Thyroid gland (tissue), 4 donors: ENCODE data around the gene KCNJ18.
"Not testable (repeated sequence)": the region's sequence is repeated elsewhere in the genome, so short reads cannot be mapped to it uniquely, and the experiment has no call there.

Source experiments
- POLR2A ChIP-seq, 2 donors: fragments of 450-650 bp; IDR thresholded peaks; one replicate each; pipeline ENCODE4 v1.6.1; 2017; ENCODE audit warnings: antibody characterized with exemption in 2 of 2, mild to moderate bottlenecking in 2 of 2, moderate library complexity in 1 of 2
- TF ChIP-seq, protein P1 (sequence below), 6 experiments: fragments of 200-600 bp in 3 of 6; fragments of 450-650 bp in 3 of 6; sonication (generic) in 3 of 6; IDR thresholded peaks; one replicate each; pipeline ENCODE4 v1.5.1; 2016 to 2019; ENCODE audit warnings: antibody characterized with exemption in 6 of 6, mild to moderate bottlenecking in 2 of 6, inconsistent platforms in 1 of 6, moderate library complexity in 1 of 6

DNA sequence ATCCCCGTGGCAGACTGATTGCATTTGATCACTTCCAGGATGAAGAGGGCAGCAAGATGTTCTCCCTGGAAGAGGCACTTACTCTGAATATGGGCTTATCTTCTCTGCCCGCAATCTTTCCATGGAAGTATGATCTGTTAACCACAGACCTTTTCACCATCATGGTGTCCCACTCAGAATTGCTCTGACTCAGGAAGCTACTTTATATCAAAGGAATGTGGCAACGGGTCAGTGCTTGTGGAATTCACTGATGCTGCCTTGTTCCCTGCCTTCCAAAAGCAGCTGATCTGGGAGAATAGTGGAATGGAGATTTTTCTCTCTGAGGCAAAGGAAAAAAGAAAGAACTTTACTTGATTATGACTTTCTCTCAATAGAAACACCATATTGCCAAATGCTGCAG lies 23.6 kb downstream of the KCNJ18 start:
- TF ChIP-seq, protein P1, sequence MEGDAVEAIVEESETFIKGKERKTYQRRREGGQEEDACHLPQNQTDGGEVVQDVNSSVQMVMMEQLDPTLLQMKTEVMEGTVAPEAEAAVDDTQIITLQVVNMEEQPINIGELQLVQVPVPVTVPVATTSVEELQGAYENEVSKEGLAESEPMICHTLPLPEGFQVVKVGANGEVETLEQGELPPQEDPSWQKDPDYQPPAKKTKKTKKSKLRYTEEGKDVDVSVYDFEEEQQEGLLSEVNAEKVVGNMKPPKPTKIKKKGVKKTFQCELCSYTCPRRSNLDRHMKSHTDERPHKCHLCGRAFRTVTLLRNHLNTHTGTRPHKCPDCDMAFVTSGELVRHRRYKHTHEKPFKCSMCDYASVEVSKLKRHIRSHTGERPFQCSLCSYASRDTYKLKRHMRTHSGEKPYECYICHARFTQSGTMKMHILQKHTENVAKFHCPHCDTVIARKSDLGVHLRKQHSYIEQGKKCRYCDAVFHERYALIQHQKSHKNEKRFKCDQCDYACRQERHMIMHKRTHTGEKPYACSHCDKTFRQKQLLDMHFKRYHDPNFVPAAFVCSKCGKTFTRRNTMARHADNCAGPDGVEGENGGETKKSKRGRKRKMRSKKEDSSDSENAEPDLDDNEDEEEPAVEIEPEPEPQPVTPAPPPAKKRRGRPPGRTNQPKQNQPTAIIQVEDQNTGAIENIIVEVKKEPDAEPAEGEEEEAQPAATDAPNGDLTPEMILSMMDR (IDR thresholded peaks at IDR 0.05): not testable (repeated sequence)
- TF ChIP-seq POLR2A (IDR thresholded peaks at IDR 0.05): not testable (repeated sequence)
